ENCODE results near the gene WNT16.
"Not testable (repeated sequence)": the region's sequence is repeated elsewhere in the genome, so short reads cannot be mapped to it uniquely, and the experiment has no call there.

The WNT16 gene, protein sequence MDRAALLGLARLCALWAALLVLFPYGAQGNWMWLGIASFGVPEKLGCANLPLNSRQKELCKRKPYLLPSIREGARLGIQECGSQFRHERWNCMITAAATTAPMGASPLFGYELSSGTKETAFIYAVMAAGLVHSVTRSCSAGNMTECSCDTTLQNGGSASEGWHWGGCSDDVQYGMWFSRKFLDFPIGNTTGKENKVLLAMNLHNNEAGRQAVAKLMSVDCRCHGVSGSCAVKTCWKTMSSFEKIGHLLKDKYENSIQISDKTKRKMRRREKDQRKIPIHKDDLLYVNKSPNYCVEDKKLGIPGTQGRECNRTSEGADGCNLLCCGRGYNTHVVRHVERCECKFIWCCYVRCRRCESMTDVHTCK

DNA sequence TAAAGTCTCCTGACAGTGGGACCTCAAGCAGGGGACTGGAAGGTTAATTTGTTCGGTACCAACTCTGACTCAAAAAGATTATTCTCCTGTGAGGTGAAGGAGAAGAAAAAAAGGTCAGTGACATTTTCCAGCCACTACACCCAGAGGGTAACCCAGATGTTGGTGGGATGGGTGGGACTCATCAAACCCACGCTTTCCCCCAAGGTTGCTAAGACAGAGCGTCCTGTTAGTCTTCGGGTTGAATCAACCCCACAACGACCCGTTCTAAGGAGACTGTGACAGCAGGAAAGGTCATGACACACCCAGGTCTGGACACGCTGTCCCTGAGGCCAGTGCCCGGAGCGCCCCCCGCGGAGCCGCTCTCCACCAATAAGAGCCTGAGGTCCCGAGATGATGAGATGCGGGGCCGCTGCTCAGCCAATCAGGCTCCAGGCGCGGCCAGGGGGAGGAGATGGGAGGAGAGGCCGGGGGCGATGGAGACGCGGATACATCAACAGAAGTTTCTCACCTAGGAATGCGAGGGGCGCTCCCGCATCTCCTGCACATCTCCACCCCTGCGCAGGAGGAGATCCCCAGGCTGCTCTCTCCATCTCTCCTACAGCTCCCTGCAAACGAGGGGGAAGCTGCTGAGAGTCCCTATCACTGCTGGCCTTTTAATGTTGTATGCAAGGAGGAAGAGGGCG is at the start of gene WNT16:
TSS of gene WNT16 (plus strand) at position 493 of the 683 bp plus-strand sequence. CDS start 293 bp downstream, outside the sequence.
- no peak for DNase-seq (ENCODE audit: low read depth in 2 of 2)

DNA sequence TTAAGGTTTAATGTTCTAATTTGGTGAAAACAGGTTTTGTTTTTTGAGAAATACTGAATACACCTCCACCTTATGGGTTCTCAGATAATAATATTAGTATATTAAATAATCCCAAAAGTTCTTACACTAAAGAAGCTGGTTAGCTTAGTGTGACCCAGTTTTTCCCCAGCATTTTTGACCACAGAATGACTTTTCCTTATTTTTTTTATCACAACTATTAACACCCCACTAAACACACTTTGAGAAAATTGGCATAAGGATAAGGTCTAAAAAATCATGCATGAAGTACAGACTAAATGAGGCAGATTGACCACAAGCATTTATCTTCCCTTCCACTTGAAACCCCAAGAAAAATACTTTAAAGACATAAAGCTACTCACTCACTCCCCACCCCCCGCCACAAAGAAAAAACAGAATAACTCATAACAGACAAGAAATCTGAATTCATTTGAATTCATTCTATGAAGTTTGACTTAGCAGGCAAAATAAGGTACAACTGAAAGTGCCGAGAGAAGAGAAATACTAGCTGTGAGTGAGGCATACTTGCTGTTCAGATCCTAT is 49.7 kb upstream of the WNT16 start:
- DNase-seq (ENCODE audit: low read depth in 2 of 2) = no peak

DNA sequence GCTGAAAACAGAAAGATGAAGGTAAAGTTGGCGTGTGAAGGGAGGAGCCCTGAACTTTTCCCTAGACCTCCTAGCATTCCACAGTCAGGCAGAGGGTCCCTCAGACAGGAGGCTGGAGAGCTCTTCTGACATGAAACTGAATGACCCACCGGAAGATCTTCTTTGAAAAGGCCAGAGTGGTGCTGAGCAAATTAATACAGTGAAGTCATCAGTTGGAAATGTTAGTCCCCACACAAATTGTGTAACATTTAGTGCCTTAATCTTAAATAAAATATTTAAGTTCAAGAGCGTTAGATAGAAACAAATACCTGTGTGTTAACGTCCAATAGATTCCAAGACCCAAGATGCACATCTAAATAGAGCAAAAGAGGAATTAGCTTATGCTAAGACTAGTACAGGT is 49.0 kb upstream of the WNT16 start:
- DNase-seq (ENCODE audit: low read depth in 2 of 2) = no peak

DNA sequence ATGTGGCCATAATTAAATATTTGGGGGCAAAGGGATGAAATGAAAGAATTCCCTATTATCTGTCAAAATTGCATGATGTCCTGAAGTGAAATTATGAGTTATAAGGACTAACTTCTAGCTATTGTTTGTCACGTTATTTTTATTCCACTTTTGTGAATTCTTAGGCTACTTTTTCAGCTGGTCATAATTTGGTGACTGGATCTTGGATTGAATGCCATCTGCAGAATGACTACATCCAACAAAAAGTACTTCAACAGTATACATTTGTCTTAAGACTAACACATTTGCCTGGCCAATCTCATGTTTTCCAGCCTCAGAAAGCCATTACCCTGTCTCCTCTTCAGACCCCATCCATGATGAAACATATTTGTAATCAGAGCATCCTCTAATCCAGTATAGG is 48.1 kb upstream of the WNT16 start:
- DNase-seq (ENCODE audit: low read depth in 2 of 2) = no peak

DNA sequence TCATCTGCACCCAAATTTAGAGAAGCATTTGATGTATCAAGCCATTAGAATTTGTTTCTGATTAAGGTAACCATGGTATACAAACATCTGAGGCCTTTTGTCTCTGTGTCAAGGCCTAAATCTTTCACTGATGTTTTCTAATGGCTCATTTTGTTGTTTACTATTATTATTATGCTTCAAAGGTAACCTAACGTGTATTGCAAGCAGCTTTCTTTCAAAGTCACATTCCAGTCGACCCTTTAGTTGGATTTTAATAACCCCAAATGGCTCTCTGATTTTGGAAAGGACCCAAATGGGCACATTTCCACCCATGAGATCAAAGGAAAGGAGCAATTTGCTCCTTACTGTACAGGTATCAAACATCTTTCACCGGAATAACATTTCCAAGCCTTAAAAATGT is 46.7 kb upstream of the WNT16 start:
- DNase-seq (ENCODE audit: low read depth in 2 of 2) = no peak

DNA sequence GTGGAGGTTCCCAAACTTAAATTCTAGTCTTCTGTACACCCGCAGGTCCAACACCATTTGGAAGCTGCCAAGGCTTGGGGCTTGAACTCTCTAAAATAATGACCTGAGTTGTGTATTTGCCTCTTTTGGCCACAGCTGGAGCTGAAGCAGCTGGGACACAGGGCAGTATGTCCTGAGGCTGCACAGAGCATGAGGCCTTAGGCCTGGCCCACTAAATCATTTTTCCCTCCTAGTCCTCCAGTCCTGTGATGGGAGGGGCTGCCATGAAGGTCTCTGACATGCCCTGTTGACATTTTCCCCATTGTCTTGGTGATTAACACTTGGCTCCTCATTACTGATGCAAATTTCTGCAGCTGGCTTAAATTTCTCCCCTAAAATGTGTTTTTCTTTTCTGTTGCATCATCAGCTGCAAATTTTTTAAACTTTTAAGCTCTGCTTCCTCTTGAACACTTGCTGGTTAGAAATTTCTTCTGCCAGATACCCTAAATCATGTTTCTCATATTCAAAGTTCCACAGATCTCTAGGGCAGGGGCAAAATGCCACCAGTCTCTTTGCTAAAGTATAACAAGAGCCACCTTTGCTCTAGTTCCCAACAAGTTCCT is 43.6 kb upstream of the WNT16 start:
- DNase-seq (ENCODE audit: low read depth in 2 of 2) = no peak

DNA sequence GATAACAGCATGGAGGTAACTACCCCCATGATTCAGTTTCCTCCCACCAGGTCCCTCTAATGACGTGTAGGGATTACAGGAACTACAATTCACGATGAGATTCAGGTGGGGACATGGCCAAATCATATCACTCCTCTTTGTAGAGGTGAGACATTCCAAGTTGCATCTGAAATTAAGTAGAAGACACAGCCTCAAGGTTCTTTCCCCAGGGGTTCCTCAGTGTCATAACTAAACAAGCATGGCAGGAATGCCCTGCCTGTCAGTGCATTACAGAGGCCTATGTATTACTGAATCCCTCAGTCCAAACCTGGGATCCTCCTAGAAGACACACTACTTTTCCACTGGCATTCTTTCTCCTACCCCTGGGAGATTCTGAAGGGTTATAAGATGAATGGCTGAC is 42.6 kb upstream of the WNT16 start:
- DNase-seq (ENCODE audit: low read depth in 2 of 2) = no peak

DNA sequence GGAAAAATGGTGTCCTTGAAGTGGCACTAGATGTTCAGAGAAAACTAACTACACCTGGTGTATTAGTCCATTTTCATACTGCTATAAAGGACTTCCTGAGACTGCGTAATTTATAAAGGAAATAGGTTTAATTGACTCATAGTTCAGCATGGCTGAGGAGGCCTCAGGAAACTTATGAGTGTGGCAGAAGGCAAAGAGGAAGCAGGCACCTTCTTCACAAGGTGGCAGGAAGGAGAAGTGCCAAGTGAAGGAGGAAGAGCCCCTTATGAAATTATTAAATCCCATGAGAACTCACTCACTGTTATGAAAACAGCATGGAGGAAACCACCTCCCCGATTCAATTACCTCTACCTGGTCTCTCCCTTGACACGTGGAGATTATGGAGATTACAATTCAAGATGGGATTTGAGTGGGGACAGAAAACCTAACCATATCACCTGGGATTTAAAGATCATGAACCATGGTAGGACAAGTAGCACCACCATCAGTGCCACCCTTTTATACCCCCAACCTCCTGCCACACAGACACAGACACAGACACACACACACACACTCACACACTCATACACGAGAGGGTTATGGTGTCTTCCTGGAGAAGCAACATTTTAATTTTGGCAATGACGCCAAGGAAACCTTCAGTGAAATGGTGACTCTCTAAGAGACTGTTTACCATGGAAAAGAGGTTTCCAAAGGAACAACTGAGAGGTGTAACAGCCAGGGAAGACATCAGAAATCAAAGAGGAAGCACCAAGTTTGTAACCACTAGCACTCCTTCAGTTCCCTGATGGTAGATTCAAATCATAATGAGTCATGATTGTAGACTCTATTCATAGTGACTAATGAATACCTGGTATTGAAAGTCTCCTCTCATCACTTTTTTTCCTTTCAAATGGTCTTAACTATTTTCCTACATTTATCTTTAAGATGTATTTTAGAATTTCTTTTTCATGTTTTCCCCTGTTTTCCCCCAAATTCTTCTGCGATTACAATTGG is 41.8 kb upstream of the WNT16 start:
- DNase-seq (ENCODE audit: low read depth in 2 of 2) = no peak

DNA sequence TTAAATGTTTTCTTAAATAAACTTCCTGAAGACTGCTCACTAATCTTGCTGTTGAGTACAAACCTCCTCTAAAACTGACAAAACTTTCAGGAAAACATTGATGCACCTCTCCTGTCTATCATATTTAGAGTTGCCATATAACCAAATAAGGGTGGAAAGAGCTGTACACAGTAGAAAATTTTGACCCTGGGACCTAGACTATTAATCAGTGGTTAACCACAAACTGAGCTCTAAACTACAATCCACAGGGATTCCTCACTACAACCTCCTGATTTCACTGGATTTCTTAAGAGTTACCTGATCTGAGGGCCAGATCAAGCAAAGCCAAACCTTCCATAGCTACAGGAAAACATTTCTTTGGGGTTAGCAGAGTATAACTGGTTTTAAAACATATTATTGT is 39.9 kb upstream of the WNT16 start:
- no peak for DNase-seq (ENCODE audit: low read depth in 2 of 2)

DNA sequence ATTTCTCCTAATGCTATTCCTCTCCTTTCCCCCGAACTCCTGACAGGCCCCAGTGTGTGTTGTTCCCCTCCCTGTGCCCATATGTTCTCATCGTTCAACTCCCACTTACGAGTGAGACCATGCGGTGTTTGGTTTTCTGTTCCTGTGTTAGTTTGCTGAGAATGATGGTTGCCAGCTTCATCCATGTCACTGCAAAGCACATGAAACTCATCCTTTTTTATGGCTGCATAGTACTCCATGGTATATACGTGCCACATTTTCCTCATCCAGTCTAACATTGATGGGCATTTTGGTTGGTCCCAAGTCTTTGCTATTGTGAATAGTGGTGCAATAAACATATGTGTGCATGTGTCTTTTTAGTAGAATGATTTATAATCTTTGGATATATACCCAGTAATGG is 38.9 kb upstream of the WNT16 start:
- not testable (repeated sequence) for DNase-seq (ENCODE audit: low read depth in 2 of 2)

DNA sequence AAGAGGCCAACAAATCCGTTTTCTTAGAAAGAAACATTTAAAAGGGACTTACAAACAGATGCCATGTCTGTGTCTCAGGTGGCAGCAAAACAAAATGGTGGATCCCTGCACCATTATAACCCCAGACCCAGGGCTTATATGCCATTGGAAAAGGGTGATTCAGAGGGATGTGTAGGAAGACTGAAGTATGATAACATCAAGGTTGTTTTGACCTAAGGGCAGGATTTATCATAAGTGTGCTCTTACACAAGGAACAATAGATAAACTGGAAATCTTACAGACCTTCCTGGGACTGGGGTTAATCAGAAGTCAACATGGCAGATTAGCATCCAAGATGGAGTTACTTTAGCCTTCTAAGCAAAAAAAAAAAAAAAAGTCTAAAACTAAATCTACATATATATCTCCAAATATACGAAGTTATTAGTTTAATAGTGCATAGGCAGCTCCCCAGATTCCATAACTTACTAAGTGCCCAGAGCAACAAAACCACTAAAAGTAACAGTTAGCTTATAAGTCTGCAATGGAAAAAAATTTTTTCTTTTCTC is 34.3 kb upstream of the WNT16 start:
- DNase-seq (ENCODE audit: low read depth in 2 of 2) = no peak

DNA sequence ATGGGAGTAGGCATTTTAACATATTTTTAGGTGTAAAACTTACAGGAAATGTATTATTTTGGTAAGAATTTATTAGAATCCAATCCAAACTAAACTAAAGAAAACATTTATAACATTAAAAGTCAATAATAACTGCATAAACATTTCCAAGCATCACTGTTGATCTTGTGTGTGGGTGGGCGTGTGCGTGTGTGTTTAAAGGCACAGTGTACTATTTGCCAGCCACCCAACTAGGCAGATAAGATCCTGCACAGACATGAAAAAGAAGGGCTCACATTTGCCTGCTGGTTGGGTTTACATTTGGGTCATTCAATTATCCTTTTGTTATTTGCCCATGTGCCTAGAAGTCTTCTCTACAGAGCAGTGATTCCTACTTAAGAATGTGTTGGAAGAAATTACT is 31.0 kb upstream of the WNT16 start:
- no peak for DNase-seq (ENCODE audit: low read depth in 2 of 2)

DNA sequence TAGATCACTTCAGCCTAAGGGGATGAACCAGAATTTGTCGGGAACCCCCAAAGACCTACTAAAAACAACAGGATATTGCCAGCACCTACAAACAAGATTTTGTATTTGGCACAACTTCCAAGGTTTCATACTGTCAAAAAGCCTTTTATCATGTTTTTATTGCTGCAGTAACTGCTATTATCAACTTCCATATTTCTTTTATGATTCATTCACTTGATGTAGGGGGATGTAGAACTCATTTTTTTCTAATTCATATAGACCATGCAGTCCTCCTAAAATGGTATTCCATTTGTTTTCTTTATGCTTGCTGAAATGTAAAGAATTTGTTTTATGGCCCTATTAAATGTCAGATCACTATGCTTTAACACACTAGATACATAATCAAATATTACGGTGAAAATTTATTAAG is 30.0 kb upstream of the WNT16 start:
- no peak for DNase-seq (ENCODE audit: low read depth in 2 of 2)

DNA sequence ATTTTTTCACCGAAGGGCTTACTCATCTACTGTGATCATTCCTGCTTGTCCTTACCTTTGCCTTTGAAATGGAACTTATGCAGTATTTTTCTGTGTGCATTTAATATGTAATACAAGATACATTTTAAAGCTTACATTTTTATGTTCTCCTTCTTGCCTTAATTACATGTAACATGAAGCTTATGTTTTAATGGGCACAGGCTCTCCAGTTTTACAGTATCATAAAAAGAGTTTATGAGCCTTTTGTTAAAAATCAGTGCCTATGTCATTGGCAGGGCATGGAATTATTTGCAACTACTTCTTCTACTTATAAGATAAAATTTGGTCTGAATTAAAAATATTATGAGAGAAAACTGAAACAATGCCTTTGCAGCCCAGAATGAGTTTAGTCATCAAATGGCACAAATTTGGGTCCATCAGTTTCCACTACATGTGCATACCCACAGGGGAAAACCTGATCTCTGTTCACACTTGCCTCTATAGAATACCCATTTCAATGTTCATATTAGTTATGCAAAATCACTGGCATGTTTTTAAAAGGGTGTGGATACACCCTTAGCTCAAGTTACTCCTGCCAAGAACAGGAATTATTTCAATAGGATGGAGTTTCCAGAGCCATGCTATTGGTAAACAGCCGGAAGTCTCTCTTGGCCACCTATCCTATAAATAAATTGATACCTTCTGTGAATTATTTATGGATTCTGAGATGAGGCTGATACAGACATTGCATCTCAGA is 27.9 kb upstream of the WNT16 start:
- no peak for DNase-seq (ENCODE audit: low read depth in 2 of 2)

DNA sequence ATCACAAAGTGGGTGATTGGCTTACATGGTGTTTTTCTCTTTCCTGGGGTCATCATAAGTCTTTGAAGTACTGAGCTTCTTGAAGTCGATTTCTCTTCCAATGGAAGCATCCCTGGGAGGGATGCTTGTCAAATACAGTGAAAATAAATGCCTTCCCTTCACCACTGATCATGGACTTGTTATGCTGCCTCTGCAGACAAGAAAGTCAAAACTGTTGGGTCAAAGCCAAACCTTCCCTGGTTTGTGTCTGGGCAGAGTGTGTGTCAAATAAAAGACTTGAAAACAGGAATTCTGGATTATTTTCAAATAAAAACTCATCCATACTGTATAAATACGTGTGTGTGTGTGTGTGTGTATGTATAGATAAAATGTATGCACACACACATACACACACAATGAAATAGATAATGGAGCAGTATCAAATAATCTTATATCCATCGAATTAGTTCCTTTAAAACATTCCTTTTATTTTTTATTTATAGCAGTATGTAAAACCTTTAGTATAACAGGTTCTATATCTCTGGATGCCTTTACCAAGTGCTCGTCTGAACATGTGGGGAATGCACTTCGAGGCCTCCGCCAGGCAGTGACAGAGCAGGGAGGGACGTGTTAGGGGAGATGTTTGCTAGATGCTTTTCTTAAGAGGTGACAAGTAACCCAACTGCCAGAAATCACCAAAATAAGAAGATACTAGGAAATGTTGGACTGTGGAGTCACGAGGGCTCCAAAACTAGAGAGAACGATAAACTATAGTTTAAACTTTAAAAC is 27.2 kb upstream of the WNT16 start:
- DNase-seq (ENCODE audit: low read depth in 2 of 2) = no peak

DNA sequence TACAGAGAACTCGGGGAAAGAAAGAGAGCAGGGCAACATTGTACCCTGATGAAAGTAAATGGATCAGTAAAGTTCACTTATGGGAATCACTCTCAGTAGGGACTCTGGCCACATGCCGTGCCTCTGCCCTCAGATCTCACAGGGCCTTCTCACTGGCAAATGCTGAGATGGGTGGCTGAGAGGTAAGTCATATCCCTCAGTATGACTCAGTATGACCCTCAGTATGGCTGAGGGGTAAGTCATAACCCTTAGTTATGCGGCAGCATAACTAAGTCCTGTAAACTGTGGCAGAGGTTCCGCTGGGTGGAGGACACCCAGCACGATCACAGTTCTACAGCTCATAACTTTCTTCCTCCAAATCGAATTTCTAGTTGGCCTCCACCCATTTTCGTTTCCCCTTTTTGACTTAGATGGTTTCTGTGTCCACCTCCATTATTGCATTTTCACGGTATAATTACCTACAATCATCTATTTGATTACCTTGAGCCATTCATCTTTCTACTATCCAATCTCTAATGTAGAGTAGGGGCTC is 26.5 kb upstream of the WNT16 start:
- no peak for DNase-seq (ENCODE audit: low read depth in 2 of 2)

DNA sequence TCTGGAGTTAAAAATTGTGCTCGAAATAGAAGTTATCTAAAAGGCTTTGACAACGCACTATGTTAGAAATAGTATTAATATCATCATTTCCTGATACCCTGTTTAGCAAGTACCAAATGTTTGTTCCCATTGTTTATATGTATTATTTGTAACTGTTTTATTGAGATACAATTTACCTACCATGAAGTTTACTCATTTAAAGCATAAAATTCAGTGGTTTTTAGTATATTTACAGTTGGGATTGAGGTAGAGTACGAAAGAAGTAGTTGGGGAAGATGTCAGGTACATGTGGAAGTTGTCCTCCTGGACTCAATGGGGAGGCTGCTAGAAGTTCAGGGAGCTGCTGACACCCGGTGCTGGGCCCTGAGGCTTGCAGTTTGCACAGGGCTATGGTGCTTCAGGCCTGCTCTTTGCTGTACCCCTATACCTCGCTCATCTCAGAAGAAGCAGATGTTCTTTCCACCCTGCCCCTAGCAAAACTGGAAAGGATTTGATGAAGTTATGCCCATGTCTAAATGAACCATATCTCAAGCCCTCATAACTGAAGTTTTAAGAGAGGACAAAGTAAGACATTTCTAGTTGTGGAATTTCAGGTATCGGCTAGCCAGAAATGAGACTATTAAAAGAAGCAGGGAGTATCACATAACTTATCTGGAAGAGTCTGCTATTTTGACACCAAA is 25.2 kb upstream of the WNT16 start:
- DNase-seq (ENCODE audit: low read depth in 2 of 2) = no peak

DNA sequence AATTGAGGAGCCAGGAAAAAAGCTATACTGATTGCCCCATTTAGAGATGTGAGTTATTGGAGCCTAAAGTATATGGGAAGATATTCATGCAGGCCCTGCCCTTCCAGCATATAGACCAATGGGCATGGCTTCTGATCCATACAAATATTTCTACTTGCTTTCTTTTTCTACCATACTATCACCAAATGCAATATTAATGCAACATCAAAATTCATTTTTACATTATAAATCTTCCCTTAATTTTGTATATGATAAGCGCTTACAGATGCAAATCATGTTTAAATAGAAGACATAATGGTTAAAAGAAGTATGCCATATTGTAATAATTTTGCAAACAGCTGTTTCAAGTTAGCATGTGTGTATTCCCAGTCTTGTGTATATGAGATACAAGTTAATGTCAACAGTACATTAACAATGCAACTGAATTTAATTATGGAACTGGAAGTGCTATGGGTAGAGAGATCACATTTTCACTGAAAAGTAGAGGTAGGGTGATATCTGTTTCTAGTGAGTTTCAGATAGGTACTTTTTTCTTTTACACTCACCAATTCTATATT is 24.6 kb upstream of the WNT16 start:
- DNase-seq (ENCODE audit: low read depth in 2 of 2) = no peak

DNA sequence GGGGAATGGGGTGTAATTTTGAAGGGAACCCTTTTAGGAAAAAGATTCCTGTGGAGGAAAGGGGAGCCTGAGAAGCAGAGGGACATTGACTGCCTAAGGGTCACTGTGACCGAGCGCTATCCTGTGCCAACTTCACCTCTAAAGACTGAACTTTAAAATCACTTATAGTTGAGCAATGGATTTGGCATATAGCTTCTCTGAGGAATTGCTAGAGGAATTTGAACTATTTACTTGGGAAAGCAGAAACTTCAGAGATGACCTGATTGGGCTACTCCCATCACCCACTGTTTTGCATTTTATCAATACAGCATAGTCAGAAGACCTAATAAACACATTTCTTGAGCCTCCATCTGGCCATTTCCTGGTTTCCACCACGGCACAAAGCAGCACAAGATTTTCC is 23.7 kb upstream of the WNT16 start:
- DNase-seq (ENCODE audit: low read depth in 2 of 2) = no peak

All from stimulated activated CD8-positive, alpha-beta memory T cell treated with anti-CD3 and anti-CD28 coated beads, Interleukin-7, amount 100 ng/mL, for 4 hours (primary cell).